GM19468 (cell line): ENCODE results near the gene DLK1.

Experiments
- ATAC-seq: cut with Tn5 transposase; IDR thresholded peaks from one replicate; pipeline ENCODE4 v1.9.1; 2021; ENCODE audit warnings: mild to moderate bottlenecking, moderate library complexity, moderate number of reproducible peaks; ENCODE audit not compliant: unreplicated experiment; ENCODE audit errors: extremely low read depth

Gene DLK1

GRCh38 chr14:100726550-100727085 lies at the start of gene DLK1:
TSS of gene DLK1 (plus strand) at chr14:100726892. CDS start at chr14:100727069, 177 bp downstream.
- ATAC-seq = no peak

GRCh38 chr14:100677152-100677551 lies 49.5 kb upstream of the DLK1 start:
- no peak for ATAC-seq

DNA sequence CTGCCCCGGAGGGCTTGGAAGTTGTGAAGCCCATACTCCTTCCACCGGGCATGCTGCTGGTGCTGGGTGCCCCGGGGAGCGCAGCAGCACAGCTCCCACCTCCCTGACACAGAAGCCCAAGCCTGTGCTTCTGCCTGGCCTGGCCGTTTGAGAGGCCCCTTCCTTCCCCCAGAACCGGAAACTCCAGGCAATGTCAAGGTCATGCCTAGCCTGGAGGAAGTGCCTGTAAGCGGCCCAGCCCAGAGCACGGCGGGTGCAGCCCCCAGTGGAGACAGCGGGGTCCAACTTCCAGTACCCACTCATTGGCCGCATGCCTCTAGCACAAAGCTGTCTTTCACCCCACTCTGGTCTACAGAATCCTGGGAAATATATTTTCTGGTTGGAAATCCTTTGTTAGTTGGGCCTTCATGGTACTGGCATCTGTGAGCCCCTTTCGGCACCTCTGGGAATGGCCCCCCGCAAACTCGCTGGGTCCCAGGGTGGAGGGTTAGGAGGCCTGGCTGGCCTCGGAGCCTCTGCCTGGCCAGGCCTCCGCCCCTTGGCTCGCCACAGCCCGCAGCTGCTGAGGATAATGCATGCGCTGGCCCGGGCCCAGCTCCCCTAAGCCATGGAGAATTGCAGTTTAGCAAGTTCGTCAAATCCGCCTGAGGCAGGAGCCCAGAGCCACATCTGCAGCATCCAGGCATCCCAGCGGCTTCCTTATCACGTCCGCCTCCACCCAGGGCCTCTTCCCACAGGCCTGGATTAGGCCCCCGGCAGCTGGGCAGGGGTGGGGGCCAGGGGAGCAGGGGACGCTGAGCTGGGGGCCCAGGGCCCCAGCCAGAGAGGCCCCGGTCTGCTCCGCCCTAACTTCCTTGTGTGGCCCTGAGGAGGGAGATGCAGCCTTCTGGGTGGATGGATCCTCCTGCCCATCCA lies 48.9 kb upstream of the DLK1 start:
- no peak for ATAC-seq

DNA sequence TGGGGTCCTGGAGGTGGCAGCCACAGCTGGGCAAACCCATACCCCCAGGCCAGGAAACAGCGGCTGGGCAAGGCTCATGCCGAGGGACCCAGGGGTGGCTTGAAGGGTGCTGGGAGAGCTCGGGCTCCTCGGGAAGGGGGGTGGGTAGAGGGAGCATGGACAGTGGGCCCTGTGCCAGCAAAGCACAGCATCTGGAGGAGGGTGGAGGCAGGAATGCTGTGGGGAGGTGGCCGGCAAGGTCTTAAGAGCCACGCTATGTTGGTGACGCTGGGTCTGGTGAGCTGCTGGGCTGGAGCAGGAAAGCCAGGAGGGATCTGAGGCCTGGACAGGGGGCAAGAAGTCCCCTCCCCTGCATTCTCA lies 48.2 kb upstream of the DLK1 start:
- no peak for ATAC-seq

DNA sequence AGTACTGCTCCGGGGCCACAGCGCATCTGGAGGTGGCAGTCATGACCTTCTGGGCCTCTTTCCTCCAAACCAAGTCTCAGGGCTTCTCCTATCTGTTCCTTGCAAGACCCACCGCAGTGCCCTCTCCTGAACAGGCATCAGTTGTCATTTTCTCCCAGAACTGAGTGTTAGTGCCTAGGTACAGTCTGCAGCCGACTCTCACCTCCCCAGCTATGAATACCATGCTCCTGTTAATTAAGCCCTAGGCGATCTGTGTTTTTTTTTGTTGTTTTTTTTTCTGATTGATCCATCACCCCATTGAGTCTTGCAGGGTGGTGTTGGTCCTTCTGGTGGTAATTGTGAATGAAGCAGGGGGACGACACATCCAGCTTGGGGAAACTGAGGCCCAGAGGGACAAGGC lies 47.5 kb upstream of the DLK1 start:
- no peak for ATAC-seq

- ATAC-seq = no peak
These were observed 46.8 kb upstream of the DLK1 start for GRCh38 chr14:100679707-100680438.

- no peak for ATAC-seq
These were observed 46.1 kb upstream of the DLK1 start for GRCh38 chr14:100680439-100681051.

DNA sequence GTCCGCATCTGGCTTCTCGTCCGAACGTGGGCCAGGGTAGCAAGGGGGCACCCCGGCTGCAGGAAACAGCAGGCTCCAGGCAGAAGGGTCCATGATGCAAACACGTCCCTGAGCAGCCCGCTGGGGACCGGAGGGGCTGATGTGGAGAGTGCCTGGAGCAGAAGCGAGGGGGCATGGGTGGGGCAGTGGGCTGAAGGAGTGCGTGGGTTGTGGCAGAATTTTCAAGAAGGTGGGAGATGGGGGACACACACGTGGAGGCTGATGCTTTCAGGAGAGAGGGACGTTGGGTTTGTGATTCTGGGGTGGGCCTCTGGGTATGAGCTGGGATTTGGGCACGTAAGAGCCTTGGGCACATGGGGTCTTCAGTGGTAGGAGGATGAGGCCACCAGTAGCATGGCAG lies 45.6 kb upstream of the DLK1 start:
- ATAC-seq = no peak

DNA sequence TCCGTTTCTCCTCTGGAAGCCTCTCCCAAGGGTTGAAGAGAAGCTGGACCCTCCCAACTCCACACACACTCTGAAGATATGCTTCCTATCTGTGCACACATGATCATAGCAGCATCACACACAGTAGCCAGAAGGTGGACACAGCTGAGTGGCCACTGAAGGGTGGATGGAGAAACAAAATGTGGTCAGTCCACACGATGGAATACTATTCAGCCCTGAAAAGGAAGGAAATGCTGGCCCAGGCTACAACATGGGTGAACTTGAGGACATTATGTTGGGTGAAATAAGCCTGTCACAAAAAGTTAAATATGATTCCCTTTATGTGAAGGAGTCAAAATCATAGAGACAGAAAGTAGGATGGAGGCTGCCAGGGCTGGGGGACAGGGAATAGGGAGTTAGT lies 43.9 kb upstream of the DLK1 start:
- no peak for ATAC-seq

DNA sequence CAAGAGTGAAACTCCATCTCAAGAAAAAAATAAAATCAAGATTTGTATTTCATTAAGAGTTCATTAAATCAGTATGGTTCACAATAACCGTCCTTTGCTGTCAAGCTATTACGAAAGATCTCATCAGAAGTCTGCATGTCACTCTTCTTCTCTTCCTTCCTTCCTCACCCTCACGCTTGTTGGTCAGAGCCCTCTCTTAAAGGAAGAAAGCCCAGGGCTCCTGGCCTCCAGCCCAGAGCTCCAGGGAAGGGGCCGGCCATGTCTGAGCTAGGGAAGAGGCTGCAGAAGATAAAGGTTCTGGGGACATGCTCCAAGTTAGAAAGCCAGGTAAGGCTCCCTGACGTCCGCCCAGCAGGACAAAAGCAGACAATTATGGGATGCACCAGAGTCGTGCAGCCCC lies 43.1 kb upstream of the DLK1 start:
- no peak for ATAC-seq

DNA sequence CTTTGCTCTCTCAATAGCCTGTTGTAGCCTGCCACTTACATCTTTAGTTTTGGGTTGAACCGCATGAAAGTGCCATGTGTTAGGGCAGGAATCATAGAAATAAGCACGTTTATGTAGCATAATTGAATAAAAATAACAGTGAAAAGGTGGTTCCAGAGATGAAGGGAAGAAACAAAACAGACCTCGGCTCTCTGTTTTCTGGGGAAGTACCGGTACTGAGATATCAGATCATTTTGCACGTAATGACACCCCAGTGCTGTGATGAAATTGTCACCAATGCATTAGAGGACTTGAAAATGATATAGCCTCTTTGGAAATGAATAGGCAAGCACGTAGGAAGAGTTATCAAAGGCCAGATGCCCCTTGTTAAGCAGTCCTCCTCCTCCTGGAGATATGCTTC lies 42.5 kb upstream of the DLK1 start:
- no peak for ATAC-seq

- ATAC-seq = no peak
These were observed 41.7 kb upstream of the DLK1 start for GRCh38 chr14:100684961-100685360.

GRCh38 chr14:100686858-100687257 lies 39.8 kb upstream of the DLK1 start:
- ATAC-seq = no peak

GRCh38 chr14:100687386-100687785 lies 39.3 kb upstream of the DLK1 start:
- ATAC-seq = no peak

GRCh38 chr14:100688051-100688450 lies 38.6 kb upstream of the DLK1 start:
- ATAC-seq = no peak

DNA sequence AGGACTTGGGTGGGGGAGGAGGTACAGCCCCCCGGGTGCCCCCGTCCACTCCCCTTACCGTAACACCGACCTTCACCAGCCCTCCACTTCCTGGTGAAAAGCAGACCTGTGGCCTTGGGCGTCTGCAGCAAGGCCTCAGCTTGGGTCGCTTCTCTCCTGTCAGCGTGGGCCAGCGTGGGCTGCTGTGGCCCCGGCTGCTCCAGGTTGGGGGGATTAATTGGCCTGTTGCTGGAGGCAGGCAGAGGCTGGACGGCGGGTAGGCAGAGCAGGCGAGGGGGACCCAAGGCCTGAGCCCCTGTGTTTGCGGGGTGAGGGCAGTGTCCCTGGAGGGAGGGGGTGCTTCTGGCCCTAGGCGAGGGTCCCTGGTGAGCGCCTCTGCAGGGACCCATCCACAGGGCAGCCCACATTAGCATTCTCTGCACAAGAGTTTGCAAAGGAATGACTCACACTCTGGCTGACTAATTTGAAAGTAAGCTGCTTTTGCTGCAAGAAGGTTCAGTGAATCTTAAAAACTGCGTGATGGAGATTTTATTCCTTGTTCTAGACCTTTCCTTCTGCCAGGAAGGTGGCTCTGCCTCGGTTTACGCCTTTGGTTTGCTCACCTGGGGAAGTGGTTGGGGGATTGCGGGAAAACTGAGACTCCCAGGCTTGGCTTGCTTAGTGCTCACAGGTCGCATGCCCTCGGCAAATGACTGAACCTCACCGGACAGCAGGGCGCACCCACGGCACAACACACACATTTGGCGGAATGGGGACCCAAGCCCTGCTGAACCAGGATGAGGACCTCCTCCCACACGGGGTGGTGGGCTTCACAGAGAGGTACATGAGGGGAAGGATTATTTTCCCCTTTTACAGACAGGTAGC lies 37.9 kb upstream of the DLK1 start:
- ATAC-seq = no peak

- no peak for ATAC-seq
These were observed 36.0 kb upstream of the DLK1 start for GRCh38 chr14:100690672-100691071.

- ATAC-seq = no peak
These were observed 35.2 kb upstream of the DLK1 start for GRCh38 chr14:100691395-100692056.

DNA sequence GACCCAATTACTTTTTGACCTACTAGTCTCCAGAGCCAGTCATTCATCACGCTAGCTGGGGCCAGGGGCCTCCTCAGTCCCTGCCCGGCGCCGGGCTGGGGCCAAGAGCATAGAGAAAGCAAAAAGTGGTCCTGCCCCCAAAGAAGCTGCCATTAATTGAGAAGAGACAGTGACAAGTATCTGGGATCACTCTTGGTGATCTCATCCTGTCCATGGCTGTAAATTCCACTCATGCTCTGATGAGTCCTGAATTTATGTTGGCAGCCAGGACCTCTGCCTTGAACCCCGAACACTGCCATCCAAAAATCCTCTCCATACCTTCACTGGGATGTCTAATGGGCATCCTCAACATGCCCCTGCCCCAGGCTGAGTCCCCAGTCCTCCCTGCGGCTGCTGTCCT lies 34.4 kb upstream of the DLK1 start:
- no peak for ATAC-seq
